HepG2 (cell line): ENCODE results near the gene DHX16. TPM values are rescaled to one million over a fixed set of nuclear protein-coding genes. Genes with fewer than 3 reads are reported as not detected.

Experiments used
- ARID5B ChIP-seq: IDR thresholded peaks from 2 replicates; pipeline ENCODE4 v1.4.0; 2020; ENCODE audit warnings: mild to moderate bottlenecking, missing genetic modification reagents
- ELK4 ChIP-seq: sonication (generic); formaldehyde crosslinking; IDR thresholded peaks from 2 replicates; pipeline ENCODE4 v1.9.0; 2021; ENCODE audit warnings: missing genetic modification reagents, borderline replicate concordance
- HNRNPL ChIP-seq: fragments of 200-400 bp; formaldehyde crosslinking; IDR thresholded peaks from 2 replicates; pipeline ENCODE4 v1.6.1; 2017; ENCODE audit warnings: mild to moderate bottlenecking, low read depth, low read length
- KLF16 ChIP-seq, 2 experiments: sonication (generic) in 1 of 2; formaldehyde crosslinking in 1 of 2; IDR thresholded peaks; 2 replicates each; pipeline versions ENCODE4 v1.6.1 to v1.8.0; 2016 to 2023; ENCODE audit warnings: missing genetic modification reagents in 2 of 2, missing compliant biosample characterization in 1 of 2
- NBN ChIP-seq: fragments of 450-650 bp; conservative IDR thresholded peaks from 2 replicates; pipeline ENCODE4 v1.6.1; 2017
- PLRG1 ChIP-seq: fragments of 450-650 bp; conservative IDR thresholded peaks from 2 replicates; pipeline ENCODE4 v1.6.1; 2016
- POLR2G ChIP-seq: fragments of 200-400 bp; formaldehyde crosslinking; IDR thresholded peaks from 2 replicates; pipeline ENCODE4 v1.6.1; 2018; ENCODE audit warnings: mild to moderate bottlenecking, low read depth, low read length, moderate library complexity
- PTBP1 ChIP-seq: fragments of 200-400 bp; formaldehyde crosslinking; IDR thresholded peaks from 2 replicates; pipeline ENCODE4 v1.6.1; 2018; ENCODE audit warnings: low read length, low read depth; ENCODE audit not compliant: poor library complexity, severe bottlenecking
- RERE ChIP-seq: IDR thresholded peaks from 2 replicates; pipeline ENCODE4 v1.6.1; 2016; ENCODE audit warnings: low read depth, missing genetic modification reagents, missing compliant biosample characterization
- SP2 ChIP-seq: sonication (generic); formaldehyde crosslinking; IDR thresholded peaks from 2 replicates; pipeline ENCODE4 v1.5.1; 2020; ENCODE audit warnings: mild to moderate bottlenecking, missing genetic modification reagents
- STAG1 ChIP-seq: sonication (generic); formaldehyde crosslinking; IDR thresholded peaks from 2 replicates; pipeline ENCODE4 v1.4.0; 2020; ENCODE audit warnings: missing genetic modification reagents
- SYNCRIP ChIP-seq: fragments of 200-400 bp; formaldehyde crosslinking; IDR thresholded peaks from 2 replicates; pipeline ENCODE4 v1.6.1; 2018; ENCODE audit warnings: mild to moderate bottlenecking, low read depth, low read length; ENCODE audit not compliant: insufficient read depth
- ZIK1 ChIP-seq: sonication (generic); formaldehyde crosslinking; IDR thresholded peaks from 2 replicates; pipeline ENCODE4 v1.5.0; 2020; ENCODE audit warnings: mild to moderate bottlenecking, low read depth, missing genetic modification reagents, borderline replicate concordance
- ZNF101 ChIP-seq: sonication (generic); formaldehyde crosslinking; IDR thresholded peaks from 2 replicates; pipeline ENCODE4 v1.4.0; 2020; ENCODE audit warnings: mild to moderate bottlenecking, low read depth, missing genetic modification reagents, borderline replicate concordance
- ZNF232 ChIP-seq: sonication (generic); formaldehyde crosslinking; IDR thresholded peaks from 2 replicates; pipeline ENCODE4 v1.4.0; 2020; ENCODE audit warnings: missing genetic modification reagents, borderline replicate concordance
- ZNF446 ChIP-seq: sonication (generic); formaldehyde crosslinking; IDR thresholded peaks from 2 replicates; pipeline ENCODE4 v1.5.0; 2020; ENCODE audit warnings: mild to moderate bottlenecking, missing genetic modification reagents
- ZNF576 ChIP-seq: sonication (generic); formaldehyde crosslinking; IDR thresholded peaks from 2 replicates; pipeline ENCODE4 v1.4.0; 2020; ENCODE audit warnings: mild to moderate bottlenecking, missing genetic modification reagents
- ZNF713 ChIP-seq: sonication (generic); formaldehyde crosslinking; IDR thresholded peaks from 2 replicates; pipeline ENCODE4 v1.4.0; 2020; ENCODE audit warnings: mild to moderate bottlenecking, missing genetic modification reagents
- polyA plus RNA-seq, 8 experiments: library from polyadenylated mRNA; depleted of rRNA in 3 of 8; stranded (reverse) in 7 of 8; unstranded in 1 of 8; fragments of >200 nt; fragmentation: Illumina TruSeq in 4 of 8; extraction: Trizol in 4 of 8; gene quantifications; 2 replicates each; pipeline versions ENCODE4 v1.2.1 to v1.2.3, GENCODE V29; 2011 to 2016; ENCODE audit warnings: low read depth in 4 of 8, missing spikeins in 1 of 8, mixed read lengths in 1 of 8; ENCODE audit not compliant: insufficient read depth in 1 of 8
- total RNA-seq, 5 experiments: library from RNA; depleted of rRNA; stranded (reverse); fragments of >200 nt; fragmentation: Illumina TruSeq; extraction: Trizol; gene quantifications; 2 replicates each; pipeline ENCODE4 v1.2.3, GENCODE V29; 2016; ENCODE audit warnings: low read depth in 1 of 5

The DHX16 gene
- total and polyA plus RNA-seq, 2 of the 13 experiments (the other 11 are each of a cell fraction or from before 2014, with no cell fraction given) = 57.0 to 58.5 TPM

- TF ChIP-seq RERE (CRISPR knock-in tag) (no peak), ARID5B (peak; percentile 41; the same call in 1 of the 2 replicates), ZNF446 (CRISPR knock-in tag) (no peak; the same call in 1 of the 2 replicates), ZNF232 (CRISPR knock-in tag) (peak; percentile 38; the same call in 1 of the 2 replicates), POLR2G (peak; percentile 99), SYNCRIP (no peak), ZIK1 (CRISPR knock-in tag) (no peak), STAG1 (0 out of 2 replicates have a peak, but pooled peaks have one; percentile 5), NBN (no peak), ZNF576 (CRISPR knock-in tag) (no peak), ZNF101 (CRISPR knock-in tag) (no peak), SP2 (CRISPR knock-in tag) (peak; percentile 89), ZNF713 (CRISPR knock-in tag) (no peak), PTBP1 (no peak), KLF16 (CRISPR knock-in tag; IDR thresholded peaks at IDR 0.05) (peak in 1 of 2 experiments; percentile 95; a peak in 2 of 4 replicates), HNRNPL (peak; percentile 79), PLRG1 (no peak), ELK4 (no peak)
Measured at GRCh38 chr6:30616811-30617564, 55.8 kb downstream of the DHX16 start, which contains the start of gene PPP1R10 (continued).
